ENCODE measurements around the gene UBE2O.

The UBE2O gene

DNA sequence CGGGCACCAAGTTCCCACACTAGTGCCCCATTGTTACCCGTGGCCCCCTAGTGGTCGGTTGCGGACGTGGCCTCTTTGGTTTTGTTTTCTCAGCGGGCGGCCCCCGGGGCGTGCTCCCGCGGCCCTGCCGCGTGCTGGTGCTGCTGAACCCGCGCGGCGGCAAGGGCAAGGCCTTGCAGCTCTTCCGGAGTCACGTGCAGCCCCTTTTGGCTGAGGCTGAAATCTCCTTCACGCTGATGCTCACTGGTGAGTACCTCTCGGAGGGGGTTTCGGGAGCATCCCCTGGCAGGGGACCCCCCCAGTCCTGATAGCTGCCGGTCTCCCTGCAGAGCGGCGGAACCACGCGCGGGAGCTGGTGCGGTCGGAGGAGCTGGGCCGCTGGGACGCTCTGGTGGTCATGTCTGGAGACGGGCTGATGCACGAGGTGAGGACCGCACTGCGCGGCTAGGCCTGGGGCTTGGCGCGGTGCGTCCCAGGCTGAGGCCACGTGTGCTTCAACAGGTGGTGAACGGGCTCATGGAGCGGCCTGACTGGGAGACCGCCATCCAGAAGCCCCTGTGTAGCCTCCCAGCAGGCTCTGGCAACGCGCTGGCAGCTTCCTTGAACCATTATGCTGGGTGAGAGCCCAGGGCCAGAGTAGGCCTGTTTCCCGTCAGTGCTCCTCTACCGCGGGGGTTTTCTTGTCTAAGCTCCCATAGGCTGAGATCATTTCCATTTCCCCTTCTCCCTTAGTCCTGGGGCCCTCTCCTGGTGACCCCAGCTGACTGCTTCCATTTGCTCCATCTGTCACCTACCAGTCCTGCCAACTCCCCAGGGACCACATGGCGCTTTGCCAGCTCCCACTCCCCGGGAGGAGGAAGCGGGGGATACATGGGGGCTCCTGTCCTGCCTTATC, 66.8 kb downstream of the UBE2O start:
- peak; percentile 74 for DNase-seq

DNA sequence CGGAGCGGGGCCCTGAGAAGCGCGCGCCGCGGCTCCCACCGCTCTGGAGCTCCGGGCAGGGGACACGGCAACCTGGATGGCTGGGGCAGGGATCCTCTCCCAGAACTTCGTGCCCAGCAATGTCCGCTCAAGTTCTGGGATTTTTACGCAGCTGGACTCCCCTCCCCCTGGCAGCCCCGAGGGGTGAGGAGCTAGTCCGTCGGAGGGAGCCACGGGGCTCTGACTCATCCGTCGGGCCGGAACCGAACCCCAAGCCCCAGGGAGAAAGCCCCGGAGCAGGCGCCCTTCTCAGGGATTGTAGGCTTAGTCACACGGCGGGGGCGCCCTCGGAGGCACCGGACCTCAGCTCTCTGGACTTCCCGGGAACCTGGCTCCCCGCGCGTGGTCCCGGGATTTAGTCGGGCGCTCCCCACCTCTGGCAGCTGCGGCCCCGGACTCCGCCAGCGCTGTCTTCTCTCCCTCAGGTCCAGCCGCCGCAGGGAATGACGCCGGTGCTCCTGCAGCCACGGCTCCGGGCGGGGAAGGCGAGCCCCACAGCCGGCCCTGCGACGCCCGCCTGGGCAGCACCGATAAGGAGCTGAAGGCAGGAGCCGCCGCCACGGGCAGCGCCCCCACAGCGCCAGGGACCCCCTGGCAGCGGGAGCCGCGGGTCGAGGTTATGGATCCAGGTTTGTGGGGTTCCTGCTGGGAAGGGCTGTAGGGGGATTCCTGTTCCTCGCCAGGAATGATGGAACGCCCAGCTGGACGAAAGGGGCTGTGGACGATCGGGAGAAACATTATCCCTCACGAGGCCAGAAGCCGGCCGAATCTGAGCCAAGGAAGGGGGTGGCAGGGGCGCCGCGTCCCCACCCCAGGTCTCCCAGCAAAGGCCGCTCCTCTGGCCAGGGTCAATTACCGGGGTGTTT, 67.7 kb downstream of the UBE2O start:
- no peak for DNase-seq

DNA sequence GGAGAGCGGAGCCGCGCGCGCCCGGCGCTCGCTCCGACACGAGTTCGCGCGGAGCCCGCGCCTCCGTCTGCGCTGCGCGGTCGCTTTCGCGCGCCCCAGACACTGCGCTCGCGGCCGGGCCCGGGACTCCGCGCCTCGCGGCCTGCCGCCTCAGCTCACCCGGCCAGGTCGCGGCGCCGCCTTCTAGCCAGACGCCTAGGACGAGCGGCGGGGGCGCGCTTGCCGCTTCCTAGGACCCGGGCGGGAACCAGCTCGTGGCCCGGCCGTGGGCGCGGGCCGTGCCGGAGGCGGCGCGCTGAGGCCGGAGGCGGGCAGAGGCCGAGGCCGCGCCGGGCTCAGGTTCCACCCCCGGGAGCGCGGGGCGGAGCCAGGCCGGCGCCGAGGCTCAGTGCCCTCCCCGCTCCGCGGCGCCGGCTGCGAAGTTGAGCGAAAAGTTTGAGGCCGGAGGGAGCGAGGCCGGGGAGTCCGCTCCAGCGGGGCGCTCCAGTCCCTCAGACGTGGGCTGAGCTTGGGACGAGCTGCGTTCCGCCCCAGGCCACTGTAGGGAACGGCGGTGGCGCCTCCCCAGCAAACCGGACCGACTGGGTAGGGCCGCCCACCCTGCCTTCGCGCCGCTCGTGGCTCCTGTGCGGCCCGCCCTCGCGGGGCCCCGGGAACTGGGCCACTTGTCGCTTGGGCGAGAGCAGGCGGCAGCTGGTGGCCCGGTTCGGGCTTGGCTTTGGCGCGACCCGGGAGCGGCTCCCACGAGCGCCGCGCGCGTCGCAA, 68.5 kb downstream of the UBE2O start, which contains the start of gene SPHK1:
SPHK1 (plus strand) TSS at position 388 of the 765 bp plus-strand sequence. CDS start 1,036 bp downstream, outside the sequence.
- DNase-seq: peak; percentile 62

DNA sequence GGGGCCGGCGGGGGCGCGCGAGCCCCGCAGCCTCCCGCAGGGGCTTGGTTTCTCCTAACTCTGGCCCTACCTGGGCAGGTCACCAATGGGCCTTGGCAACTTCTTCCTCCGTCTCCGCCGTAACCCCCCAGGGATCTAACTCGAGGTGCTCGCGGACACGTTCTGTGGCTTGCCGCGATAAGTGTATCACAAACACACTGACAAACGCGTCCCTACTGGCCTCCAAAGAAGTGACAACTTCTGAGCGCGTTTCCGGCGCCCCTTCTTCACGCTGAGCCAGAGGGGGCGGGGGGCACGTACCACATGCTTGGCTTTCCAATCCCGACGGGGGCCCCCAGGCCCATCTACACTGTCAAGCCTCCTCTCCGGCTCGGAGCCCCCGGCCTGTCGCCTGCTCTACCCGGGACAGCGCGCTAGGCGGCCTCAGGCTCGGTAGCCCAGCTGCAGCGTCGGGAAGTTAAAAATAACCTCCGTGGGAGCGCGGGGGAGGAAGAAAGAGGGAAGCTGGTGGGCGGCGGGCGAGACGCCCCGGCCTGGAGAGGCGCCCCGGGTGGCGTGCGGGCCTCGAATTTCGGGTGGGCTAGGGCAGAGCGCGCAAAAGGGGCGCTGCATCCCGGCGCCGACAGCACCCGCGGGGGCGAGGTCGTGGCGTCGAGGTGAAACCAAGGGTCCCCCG, 69.3 kb downstream of the UBE2O start:
- peak; percentile 61 for DNase-seq

DNA sequence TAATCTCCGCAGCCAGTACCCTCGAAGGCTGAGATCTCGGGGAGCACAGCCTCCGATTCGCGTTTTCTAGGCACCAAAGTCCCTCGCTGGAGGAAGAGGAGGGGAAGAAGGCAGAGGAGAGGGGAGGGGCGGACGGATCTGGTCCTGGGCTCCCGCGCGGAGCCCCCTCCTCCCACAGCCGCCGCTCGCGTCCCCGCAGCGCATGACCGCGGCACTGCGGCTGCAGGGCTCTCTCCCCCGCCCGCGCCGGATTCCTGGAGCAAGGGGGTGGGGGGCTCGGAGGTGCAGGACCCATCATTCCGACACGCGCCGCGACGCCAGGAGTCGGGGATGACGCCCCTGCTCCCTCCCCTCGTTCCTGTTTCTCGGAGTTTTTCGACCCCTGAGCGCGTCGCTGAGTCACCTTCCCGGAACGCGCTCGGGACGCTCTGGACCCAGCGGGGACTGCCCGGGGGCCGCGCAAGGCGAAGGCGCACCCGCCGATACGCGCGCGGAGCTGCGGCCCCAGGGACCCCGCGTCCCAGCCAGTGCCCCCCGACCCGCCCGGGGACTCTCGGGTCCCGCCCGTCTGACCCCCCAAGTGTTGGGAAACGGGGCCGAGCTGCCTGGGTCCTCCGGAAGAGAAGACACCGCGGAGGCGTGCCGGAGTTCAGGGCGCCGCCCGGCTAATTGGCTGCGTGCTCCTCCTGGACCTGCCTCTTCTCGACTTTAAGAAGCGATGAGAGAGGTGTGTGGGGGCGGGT, 70.0 kb downstream of the UBE2O start:
- peak; percentile 39 for DNase-seq

DNA sequence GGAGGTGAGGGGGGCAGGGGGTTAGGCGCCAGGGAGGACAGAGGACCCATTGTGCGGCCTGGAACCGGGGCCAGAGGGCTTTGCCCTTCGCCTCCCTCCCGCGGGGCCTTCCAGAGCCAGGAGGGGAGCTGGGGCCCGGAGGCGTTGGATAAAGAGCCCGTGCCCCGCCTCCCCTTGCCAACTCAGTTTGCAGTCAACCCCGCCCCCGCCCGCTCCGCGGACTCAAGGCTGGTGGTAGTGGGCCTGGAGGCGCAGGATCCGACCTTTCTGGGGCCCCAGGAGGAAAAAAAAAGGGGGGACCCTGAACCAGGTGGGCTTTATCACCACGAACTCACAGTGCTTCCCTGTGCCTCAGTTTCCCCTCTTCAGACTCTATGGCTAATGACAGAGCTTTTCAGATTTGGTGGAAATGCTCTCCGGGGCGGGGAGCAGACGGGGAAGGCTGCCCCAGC, 70.6 kb downstream of the UBE2O start:
- no peak for DNase-seq

DNA sequence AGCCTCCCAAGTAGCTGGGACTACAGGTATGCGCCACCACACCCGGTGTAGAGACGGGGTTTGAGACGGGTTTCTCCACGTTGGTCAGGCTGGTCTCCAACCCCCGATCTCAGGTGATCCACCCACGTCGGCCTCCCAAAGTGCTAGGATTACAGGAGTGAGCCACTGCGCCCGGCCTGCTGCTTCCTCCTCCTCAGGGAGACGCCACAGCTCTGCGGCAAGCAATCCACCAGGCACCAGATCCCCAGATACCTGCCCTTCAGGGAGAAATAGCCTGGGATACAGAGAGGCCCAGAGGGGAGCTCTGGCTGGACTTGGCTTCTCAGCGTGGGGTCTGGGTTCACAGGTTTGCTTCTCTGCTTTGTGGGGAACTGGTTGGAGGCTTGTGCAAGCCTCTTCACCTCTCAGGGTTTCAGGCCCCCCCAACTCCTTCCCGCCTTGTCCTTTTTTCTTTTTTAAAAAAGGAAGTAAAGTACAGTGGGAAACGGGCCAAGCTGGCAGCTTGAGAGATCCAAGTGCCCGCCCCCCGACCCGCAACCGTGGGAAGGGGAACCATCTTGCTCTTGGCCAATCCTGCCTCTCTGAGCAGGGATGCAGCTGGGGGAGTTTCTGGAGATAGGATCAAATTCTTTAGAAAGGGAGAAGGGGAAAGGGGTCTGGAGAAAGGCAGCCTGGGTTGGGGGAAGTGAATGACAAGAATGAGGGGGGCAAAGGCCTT, 71.2 kb downstream of the UBE2O start:
- peak; percentile 86 for DNase-seq

DNA sequence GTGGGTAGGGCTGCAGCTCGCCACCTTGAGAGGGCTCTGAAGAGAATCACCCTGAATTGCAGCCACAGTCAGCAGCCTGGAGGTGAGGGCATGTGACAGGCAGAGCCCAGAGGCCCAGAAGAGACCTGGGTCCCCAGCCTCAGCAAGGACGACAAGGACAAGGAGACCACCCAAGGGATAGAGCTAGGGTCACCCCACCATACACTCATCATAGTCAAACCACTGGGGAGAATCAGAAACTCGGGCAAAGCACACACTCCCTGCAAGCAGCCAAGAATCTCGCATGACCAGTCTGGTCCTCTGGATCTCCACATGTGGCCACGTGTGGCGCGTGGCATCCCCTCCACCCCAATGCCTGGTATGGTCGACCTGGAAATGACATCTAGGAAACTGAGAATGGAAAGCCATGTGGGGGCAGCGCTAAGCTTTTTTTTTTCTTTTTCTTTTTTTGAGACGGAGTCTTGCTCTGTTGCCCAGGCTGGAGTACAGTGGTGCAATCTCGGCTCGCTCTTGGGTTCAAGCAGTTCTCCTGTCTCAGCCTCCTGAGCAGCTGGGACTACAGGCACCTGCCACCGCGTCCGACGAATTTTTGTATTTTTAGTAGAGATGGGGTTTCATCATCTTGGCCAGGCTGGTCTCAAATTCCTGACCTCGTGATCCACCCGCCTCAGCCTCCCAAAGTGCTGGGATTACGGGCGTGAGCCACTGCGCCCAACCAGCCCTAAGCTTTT, 73.1 kb downstream of the UBE2O start:
- DNase-seq: peak; percentile 6

DNA sequence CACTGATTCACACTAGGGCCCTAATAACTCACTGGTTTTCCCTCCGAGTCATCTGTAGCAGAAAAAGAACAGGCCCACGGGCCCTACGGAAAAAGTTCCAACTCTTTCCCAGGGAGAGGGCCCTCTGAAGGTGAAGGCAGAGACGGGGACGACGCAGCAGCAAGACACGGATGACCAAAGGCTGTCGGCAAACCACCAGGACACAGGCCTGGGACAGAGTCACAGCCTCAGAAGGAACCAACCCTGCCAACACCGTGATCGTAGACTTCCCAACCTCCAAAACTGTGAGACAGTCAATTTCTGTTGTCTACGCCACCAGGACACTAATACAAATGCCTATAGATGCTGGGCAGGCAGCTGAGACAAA, 73.7 kb downstream of the UBE2O start:
- no peak for DNase-seq

DNA sequence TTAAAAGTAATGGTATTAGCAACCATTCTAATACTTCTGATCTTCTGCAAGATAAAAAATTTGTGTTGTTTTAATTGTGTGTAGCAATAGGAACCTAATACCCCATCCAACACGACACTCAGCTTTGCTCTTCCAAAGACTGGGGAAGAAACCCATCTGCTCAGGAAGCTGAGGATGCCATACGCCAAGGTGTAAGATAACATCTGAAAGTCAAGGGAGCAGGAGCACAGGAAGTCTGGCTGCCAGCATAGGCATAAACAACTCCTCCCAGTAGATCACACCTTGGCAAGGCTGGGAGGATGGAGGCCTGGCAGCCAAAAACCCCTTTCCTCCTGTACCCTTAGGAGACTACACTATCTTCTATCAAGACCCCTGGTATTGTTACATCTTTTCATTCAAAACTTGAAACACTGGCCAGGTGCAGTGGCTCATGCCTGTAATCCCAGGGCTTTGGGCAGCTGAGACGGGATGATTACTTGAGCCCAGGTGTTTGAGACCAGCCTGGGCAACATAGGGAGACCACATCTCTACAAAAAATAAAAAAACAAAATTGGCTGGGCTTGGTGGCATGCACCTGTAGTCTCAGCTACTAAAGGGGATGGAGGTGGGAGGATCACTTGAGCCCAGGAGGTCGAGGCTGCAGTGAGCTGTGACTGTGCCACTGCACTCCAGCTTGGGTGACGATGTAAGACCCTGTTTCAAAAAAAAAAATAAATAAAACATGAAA, 74.2 kb downstream of the UBE2O start:
- DNase-seq: no peak

DNA sequence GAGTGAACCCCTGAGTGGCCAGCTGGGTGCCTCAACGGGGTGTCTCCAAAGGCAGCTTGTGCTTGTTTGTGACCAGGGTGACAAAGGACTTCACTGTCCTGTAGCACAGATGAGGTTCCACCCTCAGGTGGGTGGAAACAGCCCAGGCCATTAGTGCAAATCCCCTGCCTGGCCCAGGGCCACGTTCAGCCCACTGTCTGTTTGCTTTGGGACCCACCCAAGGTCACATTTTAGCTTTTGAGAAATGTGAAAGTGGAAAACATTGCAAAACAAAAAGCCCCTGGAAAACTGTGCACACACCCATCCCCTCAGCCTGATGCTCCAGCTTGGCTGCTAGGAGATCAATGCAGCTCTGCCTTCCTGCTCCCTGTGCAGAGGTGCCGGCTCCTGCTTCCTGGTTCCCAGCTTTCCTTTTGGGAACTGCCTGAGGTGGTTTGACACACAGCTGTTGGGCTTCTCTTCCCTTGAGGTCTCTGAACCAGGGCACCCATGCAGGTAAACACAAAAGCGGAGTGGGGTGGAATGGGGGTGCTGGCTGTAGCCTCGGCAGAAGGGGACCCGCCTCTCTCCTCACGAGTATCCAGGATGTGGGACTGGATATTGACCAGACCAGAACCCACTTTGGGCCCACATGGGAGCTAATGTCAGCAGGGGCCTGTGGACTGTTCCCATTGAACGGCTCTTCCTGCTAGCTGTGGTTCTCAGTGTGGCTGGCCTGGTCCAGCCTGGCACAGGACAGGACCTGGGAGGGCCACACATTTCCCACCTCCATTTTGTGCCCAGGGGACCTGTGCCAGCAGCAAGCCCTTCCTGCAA, 76.4 kb downstream of the UBE2O start:
- no peak for DNase-seq

DNA sequence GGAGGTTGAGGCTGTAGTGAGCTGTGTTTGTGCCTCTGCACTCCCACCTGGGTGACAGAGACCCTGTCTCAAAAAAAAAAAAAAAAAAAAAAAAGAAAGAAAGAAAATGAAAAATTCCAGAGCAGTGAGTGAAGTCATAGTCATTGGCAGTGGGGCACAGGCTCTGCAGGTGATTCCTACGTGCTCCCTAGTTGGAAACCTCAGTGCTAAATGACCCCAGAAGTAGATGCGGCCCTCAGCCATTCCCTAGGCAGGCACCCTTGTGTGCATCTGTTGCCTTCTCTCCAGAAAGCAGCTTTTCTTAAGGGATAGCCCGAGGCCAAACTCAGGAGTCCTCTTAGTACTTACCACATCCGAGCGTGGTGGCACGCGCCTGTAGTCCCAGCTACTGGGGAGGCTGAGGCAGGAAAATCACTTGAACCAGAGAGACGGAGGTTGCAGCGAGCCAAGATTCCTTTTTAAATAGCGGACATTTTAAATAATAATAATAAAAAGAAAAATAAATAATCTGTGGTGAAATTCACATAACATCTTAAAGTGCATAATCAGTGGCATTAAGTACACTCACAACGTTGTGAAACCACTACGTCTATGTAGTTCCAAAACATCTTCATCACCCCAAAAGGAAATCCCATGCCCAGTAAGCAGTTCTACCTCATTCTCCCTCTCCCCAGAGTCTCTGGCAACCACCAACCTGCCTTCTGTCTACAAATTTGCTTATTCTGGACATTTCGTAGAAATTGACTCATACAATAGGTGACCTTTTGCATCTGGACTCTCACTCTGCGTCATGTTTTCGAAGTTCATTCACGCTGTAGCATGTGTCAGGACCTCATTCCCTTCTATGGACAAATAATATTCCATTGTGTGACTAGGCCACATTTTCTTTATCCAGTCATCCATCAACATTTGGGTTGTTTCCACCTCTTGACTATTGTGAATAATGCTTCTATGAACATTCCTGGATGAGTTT, 81.0 kb downstream of the UBE2O start:
- DNase-seq: no peak

DNA sequence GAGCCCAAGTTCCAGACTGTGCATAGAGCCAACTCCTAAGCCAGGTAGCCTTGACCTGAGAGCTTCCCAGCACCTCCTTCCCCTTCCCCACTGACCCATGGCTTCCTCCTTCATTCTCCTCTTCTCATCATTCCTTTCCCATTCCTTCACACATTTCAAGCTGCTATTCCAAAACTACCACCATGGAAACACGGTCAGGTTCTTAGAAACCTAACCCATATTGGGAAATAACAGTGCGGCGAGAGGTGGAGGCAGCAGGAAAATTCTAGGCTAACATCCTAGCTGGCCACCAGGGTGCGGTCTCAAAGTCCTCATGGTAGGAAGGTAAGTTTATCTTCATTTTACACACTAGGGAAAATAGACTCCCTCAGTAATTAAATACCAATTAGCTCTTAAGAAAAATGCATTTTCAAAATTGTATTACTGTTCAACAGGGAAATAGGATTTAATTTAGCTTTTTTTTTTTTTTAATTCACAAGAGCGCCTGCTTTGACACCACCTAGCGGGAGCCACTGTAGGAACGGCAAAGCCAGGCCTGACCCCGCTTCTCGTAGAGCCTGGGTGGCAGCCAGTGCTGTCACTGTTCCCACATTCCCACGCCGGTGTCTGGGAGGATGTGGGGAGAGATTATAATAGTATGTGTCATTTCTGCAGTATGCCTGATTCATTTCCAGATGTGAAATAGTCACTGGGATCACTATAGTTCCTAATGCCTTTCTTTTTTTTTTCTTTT, 82.5 kb downstream of the UBE2O start:
- DNase-seq: no peak

DNA sequence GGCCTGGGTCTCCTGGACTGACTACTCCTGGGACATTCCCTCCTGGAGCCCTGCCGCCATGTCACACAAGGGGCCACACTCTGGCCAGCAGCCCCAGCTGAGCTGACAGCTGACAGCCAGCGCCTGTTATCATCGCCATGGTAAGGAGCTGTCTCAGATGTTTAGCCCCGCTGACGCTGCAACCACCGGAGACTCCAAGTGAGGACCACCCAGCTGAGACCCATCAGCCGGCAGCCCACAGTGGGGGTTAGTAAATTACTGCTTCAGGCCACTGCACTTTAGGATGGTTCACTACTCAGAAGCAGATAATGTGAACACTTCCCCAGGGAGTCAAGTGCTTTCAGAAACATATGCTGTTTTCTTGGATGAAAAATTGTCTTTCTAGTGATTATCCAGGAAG, 83.1 kb downstream of the UBE2O start:
- no peak for DNase-seq

DNA sequence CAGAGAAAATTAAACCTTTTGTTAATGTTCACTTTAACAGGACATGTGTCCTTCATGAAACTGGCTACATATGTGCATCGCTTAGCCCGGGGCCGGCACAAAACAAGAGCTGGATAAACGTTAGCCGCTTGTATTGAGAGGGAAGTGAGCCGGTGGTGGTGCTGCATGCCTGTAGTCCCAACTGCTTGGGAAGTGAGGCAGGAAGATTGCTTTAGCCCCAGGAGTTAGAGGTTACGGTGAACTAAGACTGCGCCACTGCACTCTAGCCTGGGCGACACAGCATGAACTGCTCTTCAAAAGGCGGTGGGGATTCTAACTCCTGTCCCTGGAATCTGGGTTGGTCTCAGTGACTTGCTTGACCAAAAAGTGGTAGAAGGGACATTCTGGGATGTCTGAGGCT, 83.6 kb downstream of the UBE2O start:
- DNase-seq: no peak

DNA sequence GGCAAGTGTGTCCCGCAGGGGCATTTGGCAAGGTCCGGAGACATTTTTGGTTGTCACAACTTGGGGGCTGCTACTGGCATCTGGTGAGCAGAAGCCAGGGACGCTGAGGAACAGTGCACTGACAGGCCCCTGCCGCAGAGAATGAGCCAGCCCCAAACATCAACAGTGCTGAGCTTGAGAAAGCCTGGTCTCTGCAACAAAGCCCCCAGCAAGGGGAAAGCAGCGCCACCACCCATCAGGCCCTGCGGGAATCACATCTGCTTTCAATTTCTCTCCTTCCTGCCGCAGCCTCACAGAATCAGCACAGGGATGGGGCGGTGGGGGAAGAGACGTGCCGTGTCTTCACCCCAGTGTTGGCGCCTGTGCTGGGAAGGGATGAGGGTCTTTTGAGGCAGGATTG, 84.4 kb downstream of the UBE2O start:
- no peak for DNase-seq

DNA sequence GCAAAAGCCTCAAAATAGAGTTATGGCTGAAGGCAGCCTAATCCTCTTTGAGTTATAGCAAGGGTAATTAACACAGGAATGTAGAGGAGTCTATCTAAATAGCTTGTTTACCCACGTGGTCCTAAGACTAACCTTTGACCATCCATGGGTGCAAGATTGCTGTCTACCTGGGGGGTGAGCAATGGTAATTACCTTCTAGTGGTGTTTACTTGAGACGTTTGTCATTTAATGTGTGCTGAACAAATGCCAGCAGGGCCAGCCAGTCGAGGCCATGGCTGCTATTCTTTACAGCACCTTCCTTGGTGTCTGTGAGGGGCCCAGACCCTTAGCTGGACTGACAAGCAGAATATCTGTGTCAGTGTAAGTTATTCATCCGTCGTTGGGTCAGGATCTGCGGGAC, 85.3 kb downstream of the UBE2O start:
- DNase-seq: no peak
